ENCODE measurements around the gene TFR2.

TFR2 gene

DNA sequence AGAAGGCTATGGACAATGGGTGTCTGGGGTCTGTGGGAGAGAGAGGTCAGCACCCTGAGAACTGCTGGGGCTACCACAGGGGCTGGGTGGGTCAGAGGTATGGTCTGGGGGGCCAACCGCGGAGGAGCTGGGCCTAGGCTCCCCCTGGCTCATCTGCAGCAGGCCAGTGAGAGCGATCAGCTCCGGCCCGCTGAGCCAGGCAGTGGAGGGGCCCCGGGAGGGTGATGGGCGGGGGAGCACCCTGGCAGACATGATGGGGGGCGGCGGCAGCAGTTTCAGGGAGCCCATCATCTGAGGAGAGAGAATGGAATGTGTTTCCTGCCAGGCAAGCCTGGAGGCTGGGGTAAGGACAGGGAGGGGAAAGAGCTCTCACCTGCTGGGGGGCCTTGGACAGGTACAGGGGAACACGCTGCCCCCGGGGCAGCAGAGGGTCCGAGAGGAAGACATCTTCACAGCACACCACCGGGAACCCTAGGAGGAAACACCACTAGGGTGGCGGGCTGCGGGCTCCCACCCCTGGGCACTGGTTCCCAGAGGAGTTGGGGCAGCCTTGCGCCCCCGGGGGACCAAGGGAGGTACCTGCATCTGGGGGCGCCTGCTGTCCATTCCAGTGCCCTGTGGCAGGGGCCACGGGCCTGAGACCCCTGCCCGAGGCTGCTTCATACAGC lies 68.9 kb downstream of the TFR2 start:
- Mint-ChIP-seq H3K4me1 (ENCODE audit: low read depth) (peaks cover 15% of the 10 kb centered on the region), H3K27ac (no peak overlapping the region), H3K9me3 (no peaks in the 10 kb centered on the region), H3K4me3 (no peak overlapping the region), H3K36me3 (ENCODE audit: low read depth) (peaks cover 16% of the 10 kb centered on the region), H3K27me3 (ENCODE audit: low read depth) (no peaks in the 10 kb centered on the region)

DNA sequence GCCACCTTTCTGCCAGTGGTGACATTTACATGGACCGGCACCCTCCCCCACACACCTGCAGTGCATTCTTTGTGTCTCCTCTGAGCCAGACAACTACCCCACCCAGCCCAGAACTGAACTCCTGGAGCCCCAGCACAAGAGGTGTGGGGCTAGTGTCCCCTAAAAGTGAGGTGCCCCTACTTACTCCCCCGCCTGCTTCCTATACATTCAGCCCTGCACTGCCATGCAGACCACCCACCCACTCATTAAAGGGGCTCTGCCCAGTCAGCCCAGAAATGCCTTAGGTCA lies 69.6 kb downstream of the TFR2 start:
- Mint-ChIP-seq H3K27me3 (ENCODE audit: low read depth) (no peaks in the 10 kb centered on the region), H3K4me1 (ENCODE audit: low read depth) (peaks cover 15% of the 10 kb centered on the region), H3K4me3 (no peak overlapping the region), H3K9me3 (no peaks in the 10 kb centered on the region), H3K27ac (no peak overlapping the region), H3K36me3 (ENCODE audit: low read depth) (peaks cover 16% of the 10 kb centered on the region)

- H3K4me1 Mint-ChIP-seq (ENCODE audit: low read depth), result peaks cover 15% of the 10 kb centered on the region
- no peak overlapping the region for H3K4me3 Mint-ChIP-seq
- H3K9me3 Mint-ChIP-seq, result no peaks in the 10 kb centered on the region
- no peak overlapping the region for H3K27ac Mint-ChIP-seq
- H3K27me3 Mint-ChIP-seq (ENCODE audit: low read depth), result no peaks in the 10 kb centered on the region
- H3K36me3 Mint-ChIP-seq (ENCODE audit: low read depth), result peaks cover 12% of the 10 kb centered on the region
Measured at GRCh38 chr7:100570954-100571828, 70.2 kb downstream of the TFR2 start.

Data from T-helper 1 cell treated with Interleukin-12 subunit alpha and Interleukin-12 subunit beta and Interleukin-4 antibody, amounts not matched to agents 30 μg/mL and 1 μg/mL, for 36 hours (primary cell).